Lower lobe of right lung (tissue), 2 donors: ENCODE results near the gene SELL. TPM values are rescaled to one million over a fixed set of nuclear protein-coding genes. Genes with fewer than 3 reads are reported as not detected.

ENCODE experiments used
- ATAC-seq, 2 donors: fragments of 200-7000 bp; cut with Tn5 transposase; one replicate each; pipeline ENCODE4 v1.9.1; 2020 to 2022; ENCODE audit warnings: mild to moderate bottlenecking in 2 of 2, moderate library complexity in 2 of 2
- DNase-seq: peaks from one replicate; pipeline ENCODE4 v3.0.0-alpha.2; 2020
- H3K27ac ChIP-seq: fragments of 200-600 bp; one replicate; pipeline ENCODE4 v1.8.0; 2022
- H3K27me3 ChIP-seq: fragments of 200-600 bp; one replicate; pipeline ENCODE4 v1.8.0; 2022; ENCODE audit warnings: low read depth
- H3K36me3 ChIP-seq: fragments of 200-600 bp; one replicate; pipeline ENCODE4 v1.8.0; 2022; ENCODE audit warnings: mild to moderate bottlenecking
- H3K4me1 ChIP-seq: fragments of 200-600 bp; one replicate; pipeline ENCODE4 v1.8.0; 2022
- H3K4me3 ChIP-seq: fragments of 200-600 bp; one replicate; pipeline ENCODE4 v1.8.0; 2022; ENCODE audit warnings: mild to moderate bottlenecking
- H3K9me3 ChIP-seq: fragments of 200-600 bp; one replicate; pipeline ENCODE4 v1.8.0; 2022
- intact Hi-C: fragments of 100-400 bp; cut with DNase I; formaldehyde crosslinking; loops from one replicate; pipeline ENCODE4 v1.11.0; 2022
- total RNA-seq: library from RNA; stranded (reverse); fragmentation: NEBNext Ultra II Directional; extraction: Animal tissue kit (Norgen Biotek cat#: 25700); gene quantifications from one replicate; pipeline ENCODE4 v1.2.1, GENCODE V29; 2021
- TF ChIP-seq, protein P1 (sequence below): fragments of 200-600 bp; IDR thresholded peaks from one replicate; pipeline ENCODE4 v1.8.0; 2022; ENCODE audit warnings: antibody characterized with exemption, mild to moderate bottlenecking
- donor health status: DM: no; HTN: yes; CAD: no; lungs with severe emphysema.

The SELL gene
- total RNA-seq, 1 donor from 2014 or later: 23.8 TPM

- no peaks in the 10 kb centered on the region for H3K9me3 ChIP-seq
- H3K4me1 ChIP-seq: no peaks in the 10 kb centered on the region
- no peak for DNase-seq
- H3K36me3 ChIP-seq: no peaks in the 10 kb centered on the region
- TF ChIP-seq, protein P1, sequence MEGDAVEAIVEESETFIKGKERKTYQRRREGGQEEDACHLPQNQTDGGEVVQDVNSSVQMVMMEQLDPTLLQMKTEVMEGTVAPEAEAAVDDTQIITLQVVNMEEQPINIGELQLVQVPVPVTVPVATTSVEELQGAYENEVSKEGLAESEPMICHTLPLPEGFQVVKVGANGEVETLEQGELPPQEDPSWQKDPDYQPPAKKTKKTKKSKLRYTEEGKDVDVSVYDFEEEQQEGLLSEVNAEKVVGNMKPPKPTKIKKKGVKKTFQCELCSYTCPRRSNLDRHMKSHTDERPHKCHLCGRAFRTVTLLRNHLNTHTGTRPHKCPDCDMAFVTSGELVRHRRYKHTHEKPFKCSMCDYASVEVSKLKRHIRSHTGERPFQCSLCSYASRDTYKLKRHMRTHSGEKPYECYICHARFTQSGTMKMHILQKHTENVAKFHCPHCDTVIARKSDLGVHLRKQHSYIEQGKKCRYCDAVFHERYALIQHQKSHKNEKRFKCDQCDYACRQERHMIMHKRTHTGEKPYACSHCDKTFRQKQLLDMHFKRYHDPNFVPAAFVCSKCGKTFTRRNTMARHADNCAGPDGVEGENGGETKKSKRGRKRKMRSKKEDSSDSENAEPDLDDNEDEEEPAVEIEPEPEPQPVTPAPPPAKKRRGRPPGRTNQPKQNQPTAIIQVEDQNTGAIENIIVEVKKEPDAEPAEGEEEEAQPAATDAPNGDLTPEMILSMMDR: no peak
- H3K4me3 ChIP-seq: no peak overlapping the region
- no peak overlapping the region for H3K27ac ChIP-seq
- no peaks in the 10 kb centered on the region for H3K27me3 ChIP-seq
- no peak for ATAC-seq
- intact Hi-C loops: no loop called here
Observed at GRCh38 chr1:169704797-169705196, 6.6 kb downstream of the SELL start.

- ATAC-seq (no peak), DNase-seq (no peak)
- Histone ChIP-seq H3K4me1 (peaks cover 12% of the 10 kb centered on the region), H3K27ac (no peak overlapping the region), H3K36me3 (no peaks in the 10 kb centered on the region), H3K27me3 (no peaks in the 10 kb centered on the region), H3K9me3 (no peaks in the 10 kb centered on the region), H3K4me3 (no peak overlapping the region)
- TF ChIP-seq, protein P1: no peak
- intact Hi-C loops: no loop called here
Observed at GRCh38 chr1:169701261-169702005, 10.0 kb downstream of the SELL start.

GRCh38 chr1:169699707-169700106, 11.7 kb downstream of the SELL start:
- TF ChIP-seq, protein P1: no peak
- Histone ChIP-seq H3K27me3 (no peaks in the 10 kb centered on the region), H3K9me3 (no peaks in the 10 kb centered on the region), H3K36me3 (no peaks in the 10 kb centered on the region), H3K27ac (no peak overlapping the region), H3K4me3 (no peak overlapping the region), H3K4me1 (peaks cover 12% of the 10 kb centered on the region)
- ATAC-seq (no peak), DNase-seq (no peak)
- intact Hi-C loops: no loop called here

DNA sequence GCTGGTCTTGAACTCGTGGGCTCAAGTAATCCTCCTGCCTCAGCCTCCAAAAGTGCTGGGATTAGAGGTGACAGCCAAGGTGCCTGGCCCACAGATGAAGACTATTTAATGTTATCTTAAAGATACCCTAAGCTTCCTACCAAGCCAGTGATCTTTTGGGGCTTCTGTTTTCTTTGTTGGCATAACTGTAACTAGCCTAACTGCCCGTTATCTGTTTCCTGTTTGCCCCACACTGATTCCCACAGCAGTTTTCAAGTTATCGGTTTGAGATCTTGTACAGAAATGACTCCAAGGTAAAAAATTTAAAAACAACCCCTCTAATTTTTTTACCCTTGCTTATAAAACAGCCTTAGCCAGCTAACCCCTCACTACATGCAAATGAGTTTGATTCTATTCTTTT, 12.4 kb downstream of the SELL start:
- intact Hi-C loops: no loop called here
- Histone ChIP-seq H3K4me1 (peaks cover 12% of the 10 kb centered on the region), H3K36me3 (no peaks in the 10 kb centered on the region), H3K27me3 (no peaks in the 10 kb centered on the region), H3K9me3 (no peaks in the 10 kb centered on the region), H3K27ac (no peak overlapping the region), H3K4me3 (no peak overlapping the region)
- TF ChIP-seq, protein P1: no peak
- DNase-seq: no peak
- no peak for ATAC-seq

- no peak for ATAC-seq
- Histone ChIP-seq H3K4me3 (no peak overlapping the region), H3K27ac (no peak overlapping the region), H3K9me3 (no peaks in the 10 kb centered on the region), H3K36me3 (no peaks in the 10 kb centered on the region), H3K4me1 (peaks cover 17% of the 10 kb centered on the region), H3K27me3 (no peaks in the 10 kb centered on the region)
- no peak for DNase-seq
- TF ChIP-seq, protein P1: no peak
- intact Hi-C loops: no loop called here
Observed at GRCh38 chr1:169697755-169698154, 13.7 kb downstream of the SELL start.
